Common myeloid progenitor, CD34-positive (primary cell): ENCODE results near the gene AKAP1.

Experiments used
- CTCF ChIA-PET: fragments of 350-600 bp; sonication (Branson Sonifier 250); formaldehyde crosslinking; loops from one replicate; lab custom pipeline; 2021; ENCODE audit warnings: antibody characterized with exemption; lab: Charles Lee
- POLR2A ChIA-PET: fragments of 350-600 bp; sonication (Branson Sonifier 250); formaldehyde crosslinking; loops from one replicate; lab custom pipeline; 2021; ENCODE audit warnings: antibody characterized with exemption; lab: Charles Lee
- DNase-seq, 3 donors: peaks; one replicate each; pipeline versions ENCODE4 v3.0.0 to v3.0.0-alpha.2; 2013
- H3K27ac ChIP-seq, 2 experiments: 1 replicate in 1 of 2; 2 replicates in 1 of 2; pipeline ENCODE4 v1.7.0; 2013; ENCODE audit warnings: inconsistent platforms in 2 of 2, low read length in 2 of 2, mild to moderate bottlenecking in 2 of 2, low read depth in 1 of 2, moderate library complexity in 1 of 2; ENCODE audit not compliant: severe bottlenecking in 2 of 2, insufficient read depth in 1 of 2, poor library complexity in 1 of 2
- H3K27me3 ChIP-seq, 5 experiments: replicated peaks in 2 of 5; 1 replicate in 3 of 5; 2 replicates in 2 of 5; pipeline versions ENCODE4 v1.6.1 to v1.7.0; 2013; ENCODE audit warnings: low read length in 4 of 5, mild to moderate bottlenecking in 2 of 5, moderate library complexity in 2 of 5, inconsistent platforms in 1 of 5; ENCODE audit not compliant: insufficient read depth in 5 of 5, control insufficient read depth in 4 of 5
- H3K36me3 ChIP-seq, 4 experiments: 1 replicate in 2 of 4; 2 replicates in 2 of 4; pipeline versions ENCODE4 v1.6.1 to v1.7.0; 2013; ENCODE audit warnings: low read length in 3 of 4, control low read depth in 1 of 4, mild to moderate bottlenecking in 1 of 4; ENCODE audit not compliant: control insufficient read depth in 4 of 4, insufficient read depth in 4 of 4
- H3K4me1 ChIP-seq, 4 experiments: 1 replicate in 3 of 4; 2 replicates in 1 of 4; pipeline versions ENCODE4 v1.6.1 to v1.7.1; 2013; ENCODE audit warnings: low read length in 3 of 4, mild to moderate bottlenecking in 3 of 4, control low read depth in 1 of 4, inconsistent platforms in 1 of 4, moderate library complexity in 1 of 4; ENCODE audit not compliant: control insufficient read depth in 4 of 4, insufficient read depth in 4 of 4; ENCODE audit errors: control extremely low read depth in 1 of 4
- H3K4me3 ChIP-seq, 7 experiments: 1 replicate in 4 of 7; 2 replicates in 3 of 7; pipeline versions ENCODE4 v1.5.1 to v1.7.0; 2013; ENCODE audit warnings: mild to moderate bottlenecking in 7 of 7, low read length in 6 of 7, moderate library complexity in 6 of 7, inconsistent platforms in 2 of 7, low read depth in 2 of 7, control low read depth in 1 of 7; ENCODE audit not compliant: insufficient read depth in 4 of 7, control insufficient read depth in 1 of 7; ENCODE audit errors: extremely low read depth in 1 of 7
- H3K9me3 ChIP-seq, 5 experiments: 1 replicate in 4 of 5; 2 replicates in 1 of 5; pipeline versions ENCODE4 v1.6.1 to v1.7.1; 2013; ENCODE audit warnings: low read length in 4 of 5, mild to moderate bottlenecking in 2 of 5, inconsistent platforms in 1 of 5, low read depth in 1 of 5, moderate library complexity in 1 of 5; ENCODE audit not compliant: control insufficient read depth in 4 of 5, insufficient read depth in 2 of 5; ENCODE audit errors: control extremely low read depth in 1 of 5
- WGBS: methylation state at CpG from one replicate; pipeline ENCODE4 v1.1.5; 2013; ENCODE audit not compliant: insufficient coverage; 5-methylcytosine and 5-hydroxymethylcytosine counted together

The AKAP1 gene

GRCh38 chr17:57121308-57122042 is 36.4 kb downstream of the AKAP1 start:
- ChIA-PET POLR2A (interaction anchor here (0.5 to 0.6 kb wide), 3 partner anchors 8 to 747 kb away, joined by 3 to 4 read pairs (median 4); no protein-coding TSS in a partner anchor), CTCF (interaction anchor here (0.9 to 2.9 kb wide), 10 partner anchors 12 to 712 kb away, joined by 3 to 17 read pairs (median 4); no protein-coding TSS in a partner anchor)

GRCh38 chr17:57124053-57124452 is 39.0 kb downstream of the AKAP1 start:
- peaks cover 9 to 39% (median 21%) of the 10 kb centered on the region in 4 experiments for H3K36me3 ChIP-seq
- H3K4me3 ChIP-seq, result no peak overlapping the region
- 65% methylated on average over 3 of the region's 4 CpGs for WGBS
- ChIA-PET CTCF (interaction anchor here (1.0 to 1.4 kb wide), 2 partner anchors 36 to 660 kb away, joined by 3 read pairs; no protein-coding TSS in a partner anchor), POLR2A (no interaction called here)
- no peaks in the 10 kb centered on the region for H3K9me3 ChIP-seq
- no peaks in the 10 kb centered on the region for H3K4me1 ChIP-seq
- no peak overlapping the region for H3K27ac ChIP-seq
- DNase-seq, result no peak
- no peaks in the 10 kb centered on the region for H3K27me3 ChIP-seq

More at GRCh38 chr17:57121308-57122042, 36.4 kb downstream of the AKAP1 start:
- Histone ChIP-seq H3K27ac (no peak overlapping the region), H3K4me3 (no peak overlapping the region), H3K4me1 (no peaks in the 10 kb centered on the region), H3K36me3 (peaks cover 14 to 65% (median 40%) of the 10 kb centered on the region in 4 experiments), H3K9me3 (no peaks in the 10 kb centered on the region), H3K27me3 (no peaks in the 10 kb centered on the region)
- WGBS, result 88% methylated on average over 8 of the region's 12 CpGs
- peak; percentile 33 to 63 (median 56) for DNase-seq

- POLR2A ChIA-PET, result no interaction called here
- CTCF ChIA-PET, result interaction anchor here (1.0 to 1.8 kb wide), 4 partner anchors 12 to 708 kb away, joined by 3 to 7 read pairs (median 4); no protein-coding TSS in a partner anchor
- 100% methylated on average over 2 of the region's 2 CpGs for WGBS
Observed at GRCh38 chr17:57125406-57125805, 40.4 kb downstream of the AKAP1 start.

DNA sequence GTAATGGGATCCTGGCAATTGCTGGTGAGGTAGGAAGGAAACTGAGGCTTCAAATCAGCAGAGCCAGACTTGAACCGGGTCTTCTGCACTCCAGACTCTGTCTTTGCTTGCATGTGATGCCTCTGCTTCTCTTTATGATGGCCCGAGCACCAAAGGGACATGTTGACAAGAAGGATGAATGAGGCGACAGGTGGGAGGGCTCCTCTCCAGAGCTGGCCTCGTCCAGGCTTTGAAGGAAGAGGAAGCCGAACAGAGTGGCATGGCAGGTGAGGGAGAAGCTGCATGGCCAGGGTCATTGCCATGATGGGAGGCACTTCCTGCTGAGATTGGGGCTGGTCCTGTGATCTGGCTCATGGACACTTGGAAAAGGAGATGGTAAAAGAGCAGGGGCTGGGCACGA is 40.8 kb downstream of the AKAP1 start:
- POLR2A ChIA-PET, result interaction anchor here (0.6 kb wide), 1 partner anchor 13 kb away, joined by 5 read pairs; no protein-coding TSS in a partner anchor
- CTCF ChIA-PET, result interaction anchor here (1.7 to 1.8 kb wide), 2 partner anchors 12 to 17 kb away, joined by 4 to 7 read pairs; no protein-coding TSS in a partner anchor

More at GRCh38 chr17:57125406-57125805, 40.4 kb downstream of the AKAP1 start:
- Histone ChIP-seq H3K27me3 (no peaks in the 10 kb centered on the region), H3K4me1 (no peaks in the 10 kb centered on the region), H3K27ac (no peak overlapping the region), H3K4me3 (no peak overlapping the region), H3K9me3 (no peaks in the 10 kb centered on the region), H3K36me3 (peaks cover 9 to 31% (median 17%) of the 10 kb centered on the region in 4 experiments)
- no peak for DNase-seq

DNA sequence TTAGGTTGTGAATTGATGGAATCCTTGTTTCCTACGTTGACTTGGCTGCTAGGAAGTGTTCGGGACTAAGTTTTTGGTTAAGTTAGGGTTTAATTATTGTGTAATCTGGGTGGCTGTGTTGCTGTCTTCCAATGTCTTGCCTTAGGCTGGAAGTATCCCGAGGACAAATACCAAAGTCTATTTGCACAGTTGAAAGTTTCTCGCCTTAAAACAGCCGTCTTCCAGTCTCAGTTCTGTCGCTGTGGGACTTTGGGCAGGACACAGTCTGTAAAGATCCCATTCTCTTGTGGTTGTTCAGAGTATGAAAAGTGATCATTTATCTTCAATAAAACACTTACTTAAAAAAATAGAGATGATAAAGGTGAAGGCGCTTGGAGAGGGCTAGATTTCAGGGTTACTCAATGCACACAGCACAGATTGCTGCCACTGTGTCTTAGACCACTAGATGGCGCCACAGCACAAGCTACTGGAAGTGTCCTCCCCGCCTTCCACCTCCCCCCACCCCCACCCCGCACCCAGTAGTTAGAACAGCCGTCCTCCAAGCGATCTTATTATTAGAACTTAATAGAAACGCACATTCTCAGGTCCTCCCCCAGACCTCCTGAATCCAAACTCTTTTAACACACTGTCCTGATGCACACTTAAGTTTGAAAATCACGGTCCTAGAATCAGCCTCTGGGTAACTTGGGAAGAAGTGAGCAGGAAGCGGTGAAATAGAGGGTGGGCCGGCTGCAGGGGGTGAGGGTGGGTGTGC is 45.8 kb downstream of the AKAP1 start:
- H3K4me3 ChIP-seq, result peak overlapping the region in 1 of 7 experiments; percentile 61
- peaks cover 0 to 2% (median under 1%) of the 10 kb centered on the region in 4 experiments for H3K36me3 ChIP-seq
- peaks cover 0 to 9% (median 5%) of the 10 kb centered on the region in 4 experiments for H3K4me1 ChIP-seq
- CTCF ChIA-PET, result interaction anchor here (0.9 to 3.7 kb wide), 7 partner anchors 12 to 702 kb away, joined by 3 to 17 read pairs (median 4); no protein-coding TSS in a partner anchor
- 53% methylated on average over 5 of the region's 16 CpGs for WGBS
- no peak overlapping the region for H3K27ac ChIP-seq
- H3K27me3 ChIP-seq, result no peaks in the 10 kb centered on the region
- DNase-seq, result peak; percentile 74 to 86 (median 80)
- H3K9me3 ChIP-seq, result no peaks in the 10 kb centered on the region
- POLR2A ChIA-PET, result no interaction called here

More for the DNA sequence above, 40.8 kb downstream of the AKAP1 start:
- H3K4me1 ChIP-seq, result no peaks in the 10 kb centered on the region
- H3K27me3 ChIP-seq, result no peaks in the 10 kb centered on the region
- 95% methylated on average over 5 of the region's 6 CpGs for WGBS
- H3K27ac ChIP-seq, result no peak overlapping the region
- DNase-seq, result no peak
- peaks cover 8 to 28% (median 13%) of the 10 kb centered on the region in 4 experiments for H3K36me3 ChIP-seq
- H3K4me3 ChIP-seq, result no peak overlapping the region
- H3K9me3 ChIP-seq, result no peaks in the 10 kb centered on the region

- WGBS, result 93% methylated on average over 2 of the region's 2 CpGs
- Histone ChIP-seq H3K27me3 (no peaks in the 10 kb centered on the region), H3K4me3 (no peak overlapping the region), H3K4me1 (peaks cover 0 to 18% (median 13%) of the 10 kb centered on the region in 4 experiments), H3K36me3 (no peaks in the 10 kb centered on the region), H3K9me3 (no peaks in the 10 kb centered on the region), H3K27ac (no peak overlapping the region)
- POLR2A ChIA-PET, result no interaction called here
- CTCF ChIA-PET, result no interaction called here
- DNase-seq, result no peak
Observed at GRCh38 chr17:57132663-57133062, 47.6 kb downstream of the AKAP1 start.
